Colon (tissue), 2 donors: Measurements from ENCODE around the gene DDX51.

ENCODE experiments used
- FAIRE-seq: peaks from 2 replicates; lab custom pipeline; 2012; peaks lifted over from hg19 to GRCh38; lab: Jason Lieb, UNC
- donor health status: control.
- donor health status: control.

Gene DDX51

GRCh38 chr12:132178801-132179401, 34.8 kb upstream of the DDX51 start:
- FAIRE-seq, result no peak

GRCh38 chr12:132178316-132178715, 34.2 kb upstream of the DDX51 start:
- no peak for FAIRE-seq

GRCh38 chr12:132176920-132177551, 32.9 kb upstream of the DDX51 start:
- FAIRE-seq, result no peak

- no peak for FAIRE-seq
Measured at GRCh38 chr12:132176385-132176919, 32.3 kb upstream of the DDX51 start.

GRCh38 chr12:132175496-132176384, 31.6 kb upstream of the DDX51 start:
- no peak for FAIRE-seq

- FAIRE-seq, result no peak
Measured at GRCh38 chr12:132174839-132175490, 30.8 kb upstream of the DDX51 start.

GRCh38 chr12:132174015-132174838, 30.1 kb upstream of the DDX51 start:
- no peak for FAIRE-seq

- FAIRE-seq, result no peak
Measured at GRCh38 chr12:132173135-132174014, 29.3 kb upstream of the DDX51 start.

GRCh38 chr12:132172619-132173018, 28.5 kb upstream of the DDX51 start:
- FAIRE-seq, result no peak

GRCh38 chr12:132171968-132172521, 27.9 kb upstream of the DDX51 start:
- FAIRE-seq, result no peak

GRCh38 chr12:132171293-132171967, 27.3 kb upstream of the DDX51 start:
- FAIRE-seq, result no peak

GRCh38 chr12:132170637-132171292, 26.6 kb upstream of the DDX51 start:
- no peak for FAIRE-seq

GRCh38 chr12:132170094-132170636, 26.0 kb upstream of the DDX51 start:
- FAIRE-seq, result no peak

GRCh38 chr12:132169376-132169775, 25.3 kb upstream of the DDX51 start:
- no peak for FAIRE-seq

- no peak for FAIRE-seq
Measured at GRCh38 chr12:132168311-132169031, 24.4 kb upstream of the DDX51 start.

- no peak for FAIRE-seq
Measured at GRCh38 chr12:132167611-132168310, 23.6 kb upstream of the DDX51 start.
